Neural cell (in vitro differentiated cells): ENCODE measurements around the gene KRTAP3-3.

ENCODE experiments used
- CTCF ChIP-seq: fragments of 450-650 bp; IDR thresholded peaks from 2 replicates; pipeline ENCODE4 v1.5.1; 2014; ENCODE audit warnings: antibody characterized with exemption, mild to moderate bottlenecking, moderate library complexity; ENCODE audit not compliant: poor library complexity, severe bottlenecking
- EZH2 ChIP-seq: fragments of 200-600, 300-800 bp; shearing (Covaris generic), sonication (generic); IDR thresholded peaks from 2 replicates; pipeline ENCODE4 v1.6.1; 2014; ENCODE audit warnings: antibody characterized with exemption, low read length, borderline replicate concordance, mild to moderate bottlenecking; ENCODE audit not compliant: insufficient read depth, poor library complexity, severe bottlenecking

GRCh38 chr17:40949418-40949817, 44.5 kb downstream of the KRTAP3-3 start:
- TF ChIP-seq CTCF = no peak
- TF ChIP-seq EZH2 = no peak
